Kidney tubule cell (primary cell): Measurements from ENCODE around the gene HADH.

Source experiments
- DNase-seq: peaks from one replicate; pipeline ENCODE4 v3.0.0-alpha.2; 2018; ENCODE audit warnings: low spot score

The HADH gene

DNA sequence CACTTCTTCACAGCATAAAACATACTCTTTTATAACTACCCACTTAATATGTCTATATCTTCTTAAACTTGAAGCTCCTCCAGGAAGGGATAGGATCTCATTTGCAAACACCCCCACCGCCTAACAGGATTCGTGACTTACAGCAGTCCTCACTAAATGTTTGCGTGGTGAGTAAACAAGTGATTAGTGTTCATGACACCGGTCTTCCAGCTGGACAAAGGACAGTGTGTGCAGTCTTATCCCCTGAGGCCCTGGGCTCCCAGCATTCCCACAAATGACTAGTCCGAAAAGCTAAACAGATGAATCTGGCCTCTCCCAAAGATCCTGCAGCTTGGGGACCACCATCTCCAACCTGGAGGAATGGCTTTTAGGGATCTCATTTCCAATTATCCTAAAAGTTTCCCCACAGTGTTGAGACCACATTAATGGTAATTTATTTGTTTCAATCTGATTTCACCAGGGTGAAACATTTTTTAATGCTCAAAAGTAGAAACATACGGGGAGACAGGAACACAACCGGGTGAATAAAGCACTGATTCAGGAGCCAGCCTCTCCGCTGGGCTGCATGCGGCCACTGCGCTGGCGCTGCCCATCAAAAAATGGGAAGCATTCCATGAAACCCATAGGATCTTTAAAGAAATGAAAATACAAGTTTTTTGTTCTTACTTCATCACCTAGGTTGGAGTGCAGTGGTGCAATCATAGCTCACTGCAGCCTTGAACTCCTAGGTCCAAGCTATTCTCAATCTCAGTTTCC is 69.2 kb downstream of the HADH start:
- DNase-seq, result peak; percentile 69

DNA sequence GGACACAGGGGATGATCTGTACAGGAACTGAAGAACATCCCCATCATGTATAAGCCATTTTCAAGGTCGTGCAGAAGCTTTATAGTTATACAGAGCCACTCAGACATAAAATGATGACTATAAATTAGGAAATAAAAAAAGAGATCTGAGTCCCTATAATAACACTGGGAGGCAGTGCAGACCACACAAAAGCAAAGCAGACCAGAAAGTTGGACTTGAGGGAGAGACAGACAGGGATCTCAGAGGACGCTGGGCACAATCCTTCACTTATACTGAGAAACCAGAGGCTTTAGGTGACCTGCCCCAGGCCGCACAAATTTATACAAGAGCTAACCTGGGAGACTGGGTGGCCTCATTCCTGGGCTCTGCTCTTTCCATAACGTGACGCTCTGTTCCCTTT is 70.5 kb downstream of the HADH start:
- peak; percentile 25 for DNase-seq

DNA sequence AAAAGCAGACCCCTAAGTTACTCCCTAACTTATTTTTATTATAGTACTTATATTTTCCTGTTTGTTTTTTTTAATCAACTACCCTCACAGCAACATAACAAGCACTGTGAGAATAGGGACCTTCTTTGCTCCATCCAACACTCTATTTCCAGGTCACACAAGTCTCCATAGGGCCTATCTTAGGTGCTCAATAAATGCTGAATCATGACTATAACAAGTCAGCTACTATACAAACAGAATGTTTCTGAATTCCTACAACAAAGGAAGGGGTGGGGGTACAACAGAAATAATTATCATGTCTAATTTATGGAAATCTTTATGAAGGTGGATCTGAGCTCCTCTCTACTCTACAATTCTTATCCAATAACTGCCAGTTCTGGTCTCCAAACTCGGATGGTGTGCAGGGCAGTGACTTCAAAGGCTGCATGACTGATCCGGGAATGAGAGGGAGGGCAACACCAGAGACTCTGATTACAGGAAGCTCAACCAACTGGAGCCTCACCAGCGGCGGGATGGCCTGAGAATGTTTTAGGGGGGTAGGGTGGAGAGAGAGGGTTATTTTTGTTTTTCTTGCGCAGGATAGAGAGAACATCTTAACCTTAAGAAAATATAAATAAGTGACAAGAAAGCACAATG is 71.1 kb downstream of the HADH start:
- peak; percentile 17 for DNase-seq

DNA sequence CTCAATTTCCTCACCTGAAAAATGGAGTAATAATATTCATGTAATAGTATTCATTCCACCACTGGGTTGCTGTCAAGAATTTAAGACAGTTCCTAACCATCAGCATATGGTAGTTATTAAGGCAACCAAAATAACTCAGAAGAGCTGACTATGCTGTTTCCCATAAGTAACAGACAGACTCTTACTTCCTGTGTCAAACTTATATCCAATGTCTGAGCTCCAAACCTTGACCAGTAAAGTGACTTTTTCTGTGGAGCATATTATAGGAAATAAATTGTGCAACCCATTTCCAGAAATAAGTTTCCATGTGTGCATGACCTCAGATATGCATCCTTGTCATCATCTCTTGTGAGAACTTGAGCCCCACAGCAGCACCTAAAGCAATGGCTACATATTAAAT is 78.8 kb downstream of the HADH start:
- no peak for DNase-seq

DNA sequence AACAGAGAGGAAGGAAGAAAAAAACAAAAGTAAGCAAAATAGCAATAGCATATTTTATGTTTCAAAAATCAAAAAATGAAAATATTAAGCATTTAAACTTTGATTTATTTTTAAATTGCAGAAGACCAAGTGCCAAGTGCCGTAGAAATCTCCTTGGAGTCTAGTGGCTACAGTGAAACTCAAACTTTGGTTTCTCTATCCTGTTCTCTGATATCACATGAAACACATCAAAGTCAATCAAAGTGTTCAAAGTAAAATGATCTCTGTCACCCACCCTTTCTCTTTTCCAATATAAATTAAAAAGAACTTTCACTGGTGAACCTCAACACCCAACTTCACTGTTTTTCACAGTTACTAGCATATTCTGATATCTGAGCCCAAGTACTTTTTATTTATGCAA is 81.1 kb downstream of the HADH start:
- DNase-seq, result no peak

DNA sequence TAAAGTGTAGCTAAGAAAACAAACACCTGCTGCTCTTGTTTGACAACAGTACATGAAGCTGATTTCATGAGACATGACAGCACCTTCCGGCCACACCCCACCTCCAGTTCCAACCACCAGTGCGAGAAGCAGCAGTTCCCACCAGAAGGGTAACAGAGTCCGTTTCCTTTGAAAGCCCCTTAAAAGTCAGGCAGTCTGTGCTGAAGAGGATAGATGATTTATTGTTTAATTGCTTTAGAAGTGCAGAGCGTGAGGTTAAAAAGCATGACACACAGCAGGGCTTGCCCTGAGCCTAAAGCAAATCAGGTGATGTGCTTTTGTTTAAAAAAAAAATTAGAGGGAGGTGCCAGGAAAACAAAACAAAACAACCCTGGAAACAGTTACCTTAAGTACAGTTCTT is 82.6 kb downstream of the HADH start:
- DNase-seq, result no peak

DNA sequence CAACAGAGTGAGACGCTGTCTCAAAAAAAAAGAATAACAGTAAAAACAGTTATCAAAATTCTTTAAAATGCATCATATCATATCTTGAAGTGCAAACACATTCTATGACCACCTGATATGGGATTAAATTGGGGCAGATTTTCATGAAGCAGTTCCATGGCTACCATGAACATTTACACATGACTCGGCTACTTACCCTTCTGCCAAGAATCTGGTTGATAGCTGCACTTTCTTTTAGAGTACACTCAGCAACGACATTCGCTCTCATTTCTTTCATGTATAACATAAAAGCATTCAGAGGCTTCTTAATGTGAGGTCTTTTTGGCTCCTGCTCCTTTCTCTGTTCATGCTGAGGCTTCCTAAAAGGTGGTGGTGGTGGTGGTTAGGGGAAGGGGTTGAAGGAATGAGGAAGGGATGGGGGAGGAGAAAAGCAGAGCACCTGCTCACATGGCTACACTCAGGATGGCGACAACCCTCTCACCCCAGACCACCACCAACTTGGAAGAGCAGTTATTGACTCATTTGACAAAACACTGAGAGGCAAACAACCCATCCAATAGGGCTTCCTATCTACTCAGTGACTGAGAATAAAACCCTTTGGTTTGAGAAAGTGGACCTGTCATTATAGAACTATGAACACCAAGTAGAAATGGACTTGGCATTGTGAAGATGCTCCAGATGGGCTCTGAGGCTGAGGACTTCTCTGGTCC is 88.5 kb downstream of the HADH start:
- DNase-seq, result no peak

DNA sequence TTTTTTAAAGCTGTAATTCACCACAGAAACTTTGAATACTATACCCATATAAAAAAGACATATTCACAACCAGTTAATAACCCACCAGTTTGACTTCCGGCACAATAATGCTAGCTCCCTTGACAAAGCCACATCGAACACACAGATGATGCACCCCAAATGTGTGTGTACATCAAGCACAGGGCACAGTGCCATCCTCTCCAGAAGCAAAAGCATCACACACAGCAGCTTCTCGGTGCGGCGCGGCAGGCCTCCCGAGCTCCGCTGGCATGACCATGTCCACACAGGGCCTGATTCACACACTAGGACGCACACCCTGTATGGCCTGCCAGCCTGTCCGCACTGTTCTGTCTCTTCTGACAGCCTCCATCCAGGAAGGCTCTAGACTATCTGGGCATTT is 91.1 kb downstream of the HADH start:
- DNase-seq, result no peak

DNA sequence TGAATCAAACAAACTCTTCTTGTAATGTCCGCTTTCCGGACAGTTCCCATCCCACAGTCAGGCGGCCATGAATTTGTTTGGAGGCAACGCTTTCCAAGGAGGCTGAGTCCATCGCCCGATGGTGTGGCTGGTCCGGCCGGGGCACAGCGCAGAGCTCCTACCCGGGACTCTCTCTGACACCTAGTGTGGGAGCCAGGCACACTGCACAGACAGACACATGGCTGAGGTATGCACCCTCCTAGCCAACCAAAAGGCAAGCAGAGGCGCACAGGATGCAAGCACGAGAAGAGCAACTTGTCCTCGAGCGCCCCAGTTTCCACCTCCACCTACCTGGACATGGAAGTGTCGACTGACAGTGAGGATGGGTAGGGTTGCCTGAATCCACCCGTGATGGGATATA is 91.6 kb downstream of the HADH start:
- no peak for DNase-seq
